ENCODE data around the gene DNAH17.

DNAH17 gene

DNA sequence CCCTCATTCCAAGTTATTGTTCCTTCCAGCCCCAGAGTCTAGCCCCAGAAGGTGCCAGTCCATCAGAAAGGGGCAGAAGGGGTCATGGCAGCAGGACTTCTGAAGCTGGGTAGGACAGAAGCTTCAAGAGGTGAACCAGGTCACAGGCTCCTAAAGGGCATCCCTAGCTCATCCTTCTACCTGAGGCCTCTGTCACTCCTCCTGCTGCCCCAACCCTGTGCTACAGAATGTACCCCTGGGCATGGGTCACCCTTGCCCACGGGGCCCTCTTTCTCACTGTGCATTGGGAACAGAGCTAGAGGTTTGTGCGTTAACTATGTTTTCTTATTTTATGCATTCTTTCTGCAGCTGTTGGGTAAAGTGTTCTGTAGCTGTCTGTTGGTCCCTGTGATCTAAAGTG lies 46.5 kb downstream of the DNAH17 start:
- intact Hi-C loops (cut with DNase I) = no loop called here

DNA sequence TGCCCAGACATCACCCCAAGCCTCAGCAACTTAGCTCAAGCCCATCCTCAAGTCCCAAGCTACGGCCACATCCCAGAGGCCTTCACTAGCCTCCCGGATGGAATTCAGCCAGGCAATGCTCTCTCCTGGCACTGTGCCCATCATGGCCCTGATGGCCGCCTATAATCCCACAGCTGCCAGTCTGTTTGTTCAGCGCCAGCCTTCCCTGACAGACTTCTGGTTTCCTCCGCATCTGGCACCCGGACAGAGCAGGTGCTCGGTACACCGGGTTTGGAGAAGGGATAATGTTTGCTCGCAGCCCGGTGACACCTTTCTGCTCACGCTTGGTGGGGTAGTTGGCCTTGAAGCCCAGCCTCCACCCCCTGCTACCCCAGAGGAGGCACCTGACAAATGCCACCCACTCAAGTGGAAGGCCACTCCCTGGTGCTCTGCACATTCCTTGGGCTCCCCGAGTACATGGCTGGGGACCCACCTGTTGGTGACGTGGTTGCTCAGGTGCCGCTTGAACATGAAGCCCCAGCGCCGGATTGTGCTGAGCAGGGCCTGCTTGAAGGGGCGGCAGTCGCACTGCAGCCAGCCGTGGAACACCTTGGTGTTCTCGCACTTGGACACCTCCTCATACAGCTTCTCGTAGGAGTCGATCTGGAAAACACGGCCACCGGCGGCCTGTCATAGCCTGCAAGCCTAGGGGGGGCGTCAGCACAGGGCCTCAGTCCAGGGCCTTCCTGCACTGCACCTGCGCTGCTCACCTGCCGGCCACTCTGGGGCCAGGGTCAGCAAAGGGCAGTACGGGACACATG lies 47.1 kb downstream of the DNAH17 start:
- peak in 33 of 42 donors; percentile 14 to 84 (median 51) for DNase-seq
- intact Hi-C loops (cut with DNase I) = no loop called here

More for the DNA sequence above, 46.5 kb downstream of the DNAH17 start:
- no peak for DNase-seq

DNA sequence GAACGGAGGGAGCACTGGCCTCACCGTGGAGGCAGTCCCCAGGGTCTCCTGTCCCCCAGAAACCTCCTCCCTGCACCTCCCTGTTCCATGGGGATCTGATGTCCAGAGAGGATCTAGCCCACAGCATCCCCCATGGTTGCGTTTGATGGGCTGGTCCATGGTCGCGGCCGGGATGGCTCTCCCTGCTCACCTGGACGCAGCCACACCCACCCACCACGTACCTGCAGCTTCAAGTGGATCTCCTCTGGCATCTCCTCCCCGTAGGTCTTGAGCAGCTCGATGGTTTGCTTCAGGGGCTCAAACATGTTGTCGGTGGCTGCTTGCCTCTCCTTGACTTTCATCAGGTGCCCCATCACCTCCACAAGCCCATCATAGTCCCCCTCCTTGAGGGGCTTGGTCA lies 47.9 kb downstream of the DNAH17 start:
- DNase-seq = no peak
- intact Hi-C loops (cut with DNase I) = no loop called here

DNA sequence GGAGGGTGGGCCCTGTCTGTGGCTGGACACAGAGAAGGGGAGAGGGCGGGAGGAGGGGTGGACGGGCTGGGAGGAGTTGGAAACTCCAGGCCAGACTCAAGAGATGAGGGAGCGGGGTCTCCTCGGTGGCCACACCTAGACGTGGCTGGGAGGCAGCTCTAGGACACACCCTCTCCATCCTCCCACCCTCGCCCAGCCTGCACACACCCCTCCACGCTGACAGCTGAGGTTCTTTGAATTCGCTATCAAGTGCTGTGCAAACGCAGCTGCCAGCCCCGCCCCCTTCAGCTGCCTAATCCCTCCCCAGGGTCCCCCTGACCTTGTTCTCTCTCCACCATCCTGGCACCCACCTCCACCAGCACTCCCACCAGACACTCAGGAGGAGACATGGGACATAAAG lies 48.7 kb downstream of the DNAH17 start:
- intact Hi-C loops (cut with DNase I) = no loop called here
- DNase-seq = no peak

DNA sequence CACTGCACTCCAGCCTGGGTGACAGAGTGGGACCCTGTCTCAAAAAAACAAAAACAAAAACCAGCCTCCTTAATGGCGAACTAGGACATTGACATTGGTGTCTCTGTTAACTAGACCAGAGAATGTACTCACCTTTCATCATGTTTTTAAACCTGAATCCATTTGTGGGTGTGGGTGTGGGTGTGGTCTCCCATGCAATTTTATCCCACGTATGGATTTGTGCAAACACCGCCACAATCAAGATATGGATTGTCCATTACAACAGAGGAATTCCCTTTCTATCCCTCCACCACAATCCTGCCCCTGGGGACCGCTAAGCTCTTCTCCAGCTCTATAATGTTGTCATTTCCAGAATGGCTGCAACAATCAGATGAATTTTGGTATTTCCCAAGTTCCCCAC lies 49.9 kb downstream of the DNAH17 start:
- intact Hi-C loops (cut with DNase I) = no loop called here
- no peak for DNase-seq

DNA sequence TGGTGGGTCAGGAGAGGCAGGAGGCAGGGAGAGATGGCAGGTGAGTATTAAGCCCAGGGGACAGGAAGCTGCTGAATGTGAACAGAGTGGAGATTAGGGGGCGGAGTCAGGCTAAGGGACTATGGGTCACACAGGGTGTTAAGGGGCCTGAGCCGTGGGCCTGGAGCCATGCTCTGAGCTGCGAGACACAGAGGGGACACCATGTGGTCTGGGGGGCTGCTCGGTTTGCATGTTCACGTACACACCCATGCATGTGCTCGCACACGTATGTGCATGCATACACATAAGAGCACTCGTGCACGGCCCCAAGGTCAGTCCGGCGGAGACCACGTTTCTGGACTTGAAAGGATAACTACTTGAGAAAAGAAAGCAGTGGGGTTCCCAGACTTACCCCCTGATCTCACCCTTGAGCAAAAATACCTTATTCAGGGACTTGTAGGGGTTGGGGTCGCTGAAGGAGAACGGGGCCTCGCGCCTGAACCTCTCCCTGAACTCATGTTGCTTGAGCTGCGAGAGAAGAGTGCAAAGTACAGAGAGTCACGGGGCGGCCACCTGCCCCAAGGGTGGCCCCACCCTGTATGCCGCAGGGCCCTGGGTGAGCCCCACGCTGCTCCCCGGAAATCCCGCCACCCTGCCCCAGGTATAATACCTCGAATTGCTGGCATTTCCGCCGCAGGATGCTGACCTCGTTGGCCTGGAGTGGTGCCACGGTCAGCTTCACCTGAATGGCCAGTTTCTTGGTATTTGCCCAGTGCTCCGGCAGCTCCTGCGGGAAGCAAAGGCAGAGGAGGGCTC lies 50.8 kb downstream of the DNAH17 start:
- no peak for DNase-seq
- intact Hi-C loops (cut with DNase I) = no loop called here

DNA sequence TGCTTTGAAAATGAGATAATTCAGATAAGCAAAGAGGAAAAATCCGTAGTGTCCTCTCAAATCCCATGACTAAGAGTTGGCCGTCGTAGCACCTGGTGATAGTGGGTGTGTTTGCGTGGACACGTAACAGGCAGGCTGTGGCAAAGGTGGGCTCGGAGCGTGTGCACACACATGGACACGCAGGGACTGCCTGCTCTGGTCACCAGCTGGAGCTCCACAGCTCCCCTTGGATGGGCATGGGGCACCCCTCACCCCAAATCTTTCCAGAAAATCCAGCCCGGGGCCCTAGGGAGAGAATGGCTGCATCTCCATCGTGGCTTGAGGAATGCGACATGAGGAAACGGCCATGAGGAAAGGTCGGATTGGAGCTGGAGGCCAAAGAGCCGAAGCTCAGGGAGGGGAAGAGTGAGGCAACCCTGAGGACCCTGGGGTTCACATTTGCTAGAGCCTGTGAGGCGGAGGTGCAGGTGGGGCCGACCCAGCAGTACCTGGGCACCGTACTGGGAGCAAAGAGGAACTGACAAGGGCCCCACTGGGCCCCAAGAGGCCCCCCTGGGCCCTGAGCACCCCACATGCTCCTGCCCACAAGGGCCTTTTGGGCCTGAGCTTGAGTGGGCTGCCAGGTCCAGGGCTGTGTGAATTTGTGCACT lies 51.6 kb downstream of the DNAH17 start:
- no peak for DNase-seq
- intact Hi-C loops (cut with DNase I) = no loop called here

DNA sequence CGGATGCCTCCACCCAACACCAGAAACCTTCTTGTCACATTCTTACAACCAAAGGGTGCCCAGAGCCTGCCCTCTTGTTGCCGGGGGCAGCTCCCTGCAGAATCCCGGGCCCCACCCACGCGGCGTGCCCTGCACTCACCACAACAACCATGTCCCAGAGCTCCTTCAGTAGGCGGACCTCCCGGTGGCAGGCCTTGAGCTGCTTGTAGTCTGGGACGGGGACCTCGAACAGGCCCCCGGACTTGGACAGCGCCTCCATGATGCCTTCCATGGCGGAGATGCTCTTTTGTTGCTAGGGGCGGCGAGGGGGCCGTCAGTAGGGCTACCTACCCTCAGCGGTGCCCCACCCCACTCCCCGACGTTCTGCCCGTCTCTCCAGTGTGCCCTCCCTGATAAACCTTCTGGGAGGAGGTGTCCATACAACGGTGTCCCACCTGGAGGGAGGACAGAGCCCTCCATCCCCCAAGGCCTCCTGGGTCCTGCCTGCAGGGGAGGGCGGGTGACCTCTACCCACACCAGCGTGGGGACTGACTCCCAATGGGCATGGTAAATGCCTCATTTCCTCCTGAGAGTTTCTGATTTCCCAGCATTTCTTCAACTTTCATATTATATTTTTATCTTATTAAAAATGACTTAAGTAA lies 52.2 kb downstream of the DNAH17 start:
- DNase-seq = peak in 1 of 42 donors; percentile 14
- intact Hi-C loops (cut with DNase I) = no loop called here

DNA sequence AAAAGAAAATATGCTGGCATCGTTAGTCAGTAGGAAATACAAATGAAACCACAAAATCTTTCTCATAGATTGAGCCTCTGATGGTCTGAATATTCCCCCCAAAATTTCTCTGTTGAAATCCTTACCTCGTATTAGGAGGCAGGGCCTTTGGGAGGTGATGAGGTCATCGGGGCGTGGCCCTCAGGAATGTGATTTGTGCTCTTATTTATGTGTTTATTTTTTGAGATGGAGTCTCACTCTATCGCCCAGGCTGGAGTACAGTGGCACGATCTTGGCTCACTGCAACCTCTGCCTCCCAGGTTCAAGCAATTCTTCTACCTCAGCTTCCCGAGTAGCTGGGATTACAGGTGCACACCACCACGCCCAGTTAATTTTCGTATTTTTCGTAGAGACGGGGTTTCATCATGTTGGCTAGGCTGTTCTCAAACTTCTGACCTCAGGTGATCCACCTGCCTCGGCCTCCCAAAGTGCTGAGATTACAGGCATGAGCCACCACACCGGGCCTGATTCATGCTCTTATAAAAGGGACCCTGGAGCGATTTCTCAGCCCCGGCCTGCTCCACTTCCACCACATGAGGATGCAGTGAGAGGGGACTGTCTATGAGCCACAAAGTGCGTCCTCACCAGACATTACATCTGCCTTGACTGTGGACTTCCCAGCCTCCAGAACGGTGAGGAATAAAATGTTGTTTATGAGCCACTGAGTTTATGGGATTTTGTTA lies 53.1 kb downstream of the DNAH17 start:
- peak in 1 of 42 donors; percentile 22 for DNase-seq
- intact Hi-C loops (cut with DNase I) = no loop called here

DNA sequence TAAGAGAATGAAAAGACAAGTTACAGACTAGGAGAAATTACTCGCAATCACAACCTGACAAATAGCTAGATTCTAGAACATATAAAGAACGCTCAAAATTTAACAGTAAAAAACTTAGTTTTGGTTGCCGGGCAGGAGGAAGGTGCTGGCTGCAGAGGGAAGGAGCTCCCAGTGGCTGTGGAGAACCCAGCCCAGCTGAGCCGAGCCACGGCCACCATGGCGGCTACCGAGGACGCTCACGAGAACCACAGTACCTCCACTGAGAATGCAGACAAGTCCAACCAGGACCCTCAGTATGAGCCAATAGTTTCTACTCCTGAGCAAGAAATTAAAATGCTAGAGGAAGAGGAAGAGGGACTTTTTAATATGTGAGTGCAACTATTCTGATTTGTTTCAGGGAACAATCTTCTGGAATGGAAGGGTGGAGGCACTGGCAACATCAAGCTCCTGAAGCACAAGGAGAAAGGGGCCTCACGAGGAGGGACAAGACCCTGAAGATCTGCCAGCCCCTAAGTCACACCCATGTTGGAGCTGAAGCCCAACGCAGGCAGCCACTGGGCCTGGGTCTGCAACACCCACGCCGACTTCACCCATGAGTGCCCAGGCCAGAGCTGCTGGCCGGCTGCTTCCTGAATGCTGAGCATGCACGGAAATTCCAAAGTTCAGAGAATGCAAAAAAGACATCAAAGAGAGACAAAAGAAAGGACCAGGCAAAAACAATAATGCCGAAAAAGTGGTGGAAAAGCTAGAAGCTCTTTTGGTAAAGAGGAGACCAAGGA lies 55.0 kb downstream of the DNAH17 start:
- DNase-seq = peak in 1 of 42 donors; percentile 29
- intact Hi-C loops (cut with DNase I) = no loop called here

DNA sequence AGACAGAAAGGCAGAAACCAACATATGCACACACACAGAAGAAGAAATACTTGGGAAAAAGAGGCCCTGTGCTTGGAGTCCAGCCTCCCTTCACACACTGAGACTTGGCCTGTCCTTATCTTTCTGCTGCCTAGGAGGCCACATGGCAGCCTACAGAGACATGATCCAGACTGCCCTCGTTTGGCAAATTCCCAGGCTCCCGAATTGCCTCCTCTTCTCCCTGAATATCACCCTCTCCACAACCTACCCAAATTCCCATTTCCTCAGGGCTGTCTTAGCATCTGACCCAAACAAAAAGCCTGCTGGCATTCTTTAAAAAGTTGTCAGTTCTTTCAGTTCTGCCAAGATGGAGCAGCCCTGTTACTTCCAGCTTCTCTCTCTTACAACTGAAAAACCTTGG lies 59.8 kb downstream of the DNAH17 start:
- intact Hi-C loops (cut with DNase I) = no loop called here

DNA sequence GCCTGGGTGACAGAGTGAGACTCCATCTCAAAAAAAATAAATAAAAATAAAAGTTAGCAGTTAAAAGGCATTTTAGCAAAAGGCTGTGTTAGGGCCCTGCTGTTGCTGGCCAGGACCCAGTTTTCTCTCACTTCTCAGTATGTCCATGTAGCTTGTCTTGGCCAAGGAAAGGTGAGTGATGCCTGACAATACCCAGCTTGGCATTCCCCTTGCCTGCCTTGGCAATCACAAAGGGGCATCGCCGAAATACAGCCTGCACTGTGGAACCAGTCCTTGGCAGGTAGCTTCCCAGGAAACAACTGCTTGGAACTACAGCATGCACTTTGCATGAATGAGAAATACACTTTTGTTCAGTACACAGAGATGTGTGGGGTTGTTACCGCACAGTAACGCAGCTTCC lies 61.7 kb downstream of the DNAH17 start:
- DNase-seq = no peak
- intact Hi-C loops (cut with DNase I) = no loop called here

More for the DNA sequence above, 59.8 kb downstream of the DNAH17 start:
- no peak for DNase-seq

DNA sequence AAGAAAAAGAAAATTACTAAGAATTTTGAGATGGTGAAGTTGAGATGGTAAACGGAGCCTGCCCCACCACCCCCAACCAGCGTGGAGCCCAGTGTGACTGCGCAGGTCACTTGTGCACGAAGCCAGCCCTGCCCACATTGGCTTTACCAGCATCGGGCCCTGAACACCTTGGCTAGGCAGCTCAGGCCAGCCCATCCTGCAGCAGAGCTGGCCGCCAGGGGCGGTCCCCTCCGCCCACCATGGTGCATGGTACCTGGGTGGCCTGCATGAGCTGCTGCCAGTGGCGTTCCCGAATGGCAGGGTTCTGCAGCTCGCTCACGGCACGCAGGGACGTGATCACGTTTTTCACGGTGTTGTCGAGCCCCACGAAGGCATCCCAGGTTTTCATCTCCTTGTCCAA lies 62.7 kb downstream of the DNAH17 start:
- no peak for DNase-seq

DNA sequence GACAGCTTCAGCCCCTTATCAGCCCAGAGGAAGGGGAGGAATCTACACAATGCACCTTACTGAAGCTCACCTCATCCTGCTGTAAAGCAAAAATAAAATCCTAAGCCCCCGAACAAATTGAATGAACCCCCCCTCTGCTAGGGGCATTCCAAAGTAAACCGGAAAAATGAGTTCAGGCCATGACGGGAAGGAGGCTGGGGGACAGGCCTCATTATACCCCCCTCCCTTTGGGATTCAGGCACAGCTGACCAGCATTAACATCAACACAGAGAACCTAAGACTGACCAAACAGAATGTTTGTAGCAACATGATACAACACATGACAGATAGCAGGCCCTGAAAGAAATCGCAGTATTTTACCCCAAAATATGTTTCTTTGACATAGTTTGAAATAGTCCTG lies 64.2 kb downstream of the DNAH17 start:
- intact Hi-C loops (cut with DNase I) = no loop called here
- no peak for DNase-seq

More for the DNA sequence above, 62.7 kb downstream of the DNAH17 start:
- intact Hi-C loops (cut with DNase I) = no loop called here

DNA sequence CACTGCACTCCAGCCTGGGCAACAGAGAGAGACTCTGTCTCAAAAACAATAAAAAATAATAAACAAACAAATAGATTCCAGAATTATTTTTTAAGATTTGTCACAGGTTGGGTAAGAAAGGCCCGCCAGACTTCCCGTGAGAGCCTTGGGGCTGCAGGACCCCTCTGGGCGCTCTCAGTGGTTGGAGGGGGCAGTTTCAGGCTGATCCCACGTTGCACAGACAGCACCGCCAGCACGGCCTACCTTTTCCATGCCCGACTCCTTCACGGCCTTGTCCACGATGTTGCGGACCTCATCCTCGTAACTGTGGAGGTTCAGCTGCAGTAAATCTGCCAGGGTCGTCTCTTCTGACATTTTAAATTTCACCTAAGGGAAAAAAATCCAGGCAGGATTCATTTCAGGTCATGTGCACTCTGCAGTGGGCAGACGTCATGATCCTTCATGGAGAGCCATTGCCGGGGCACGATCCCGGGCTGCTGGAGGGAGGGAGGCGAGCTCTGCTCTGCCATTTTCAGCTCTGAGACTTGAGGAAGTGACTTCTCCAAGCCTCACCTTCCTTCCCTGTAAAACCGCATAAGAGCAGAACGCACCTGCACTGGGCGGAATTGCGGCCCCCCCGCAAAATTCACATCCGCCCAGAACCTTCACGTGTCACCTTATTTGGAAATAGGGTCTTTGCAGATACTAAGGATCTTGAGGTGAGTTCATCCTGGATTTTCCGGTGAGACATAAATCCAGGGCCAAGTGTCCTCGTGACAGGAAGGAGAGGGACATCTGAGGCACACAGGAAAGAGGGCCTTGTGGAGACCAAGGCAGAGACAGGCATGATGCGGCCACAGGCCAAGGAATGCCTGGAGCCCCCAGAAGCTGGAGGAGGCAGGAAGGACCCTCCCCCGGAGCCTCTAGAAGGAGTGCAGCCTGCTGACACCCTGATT lies 66.8 kb downstream of the DNAH17 start:
- intact Hi-C loops (cut with DNase I) = no loop called here

DNA sequence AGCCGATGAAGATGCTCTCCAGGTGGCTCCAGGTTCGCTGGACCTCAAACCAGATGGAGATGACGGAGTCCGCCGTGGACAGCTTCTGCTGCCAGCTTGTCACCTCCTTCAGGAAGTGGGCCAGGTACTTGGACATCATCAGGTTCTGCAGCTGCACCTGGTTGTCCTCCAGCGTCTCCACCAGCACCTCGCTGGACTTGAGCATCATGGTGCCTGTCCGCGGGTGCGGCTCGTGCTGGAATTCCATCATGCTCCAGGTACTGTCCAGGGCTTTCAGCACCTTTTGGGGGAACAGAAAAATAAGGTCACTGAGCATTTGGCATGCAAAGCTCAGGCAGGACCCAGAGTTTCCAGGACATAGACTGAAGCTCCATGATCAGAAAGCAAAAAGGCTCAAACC lies 69.7 kb downstream of the DNAH17 start:
- DNase-seq = no peak
- intact Hi-C loops (cut with DNase I) = no loop called here

More for the DNA sequence above, 66.8 kb downstream of the DNAH17 start:
- no peak for DNase-seq
